ENCODE results near the gene TMEM171.

TMEM171 gene

GRCh38 chr5:73154208-73155006 is 34.0 kb downstream of the TMEM171 start:
- H3K4me3 ChIP-seq (replicated peaks; ENCODE audit: low read depth, low read length) = no peak overlapping the region
- no peak for DNase-seq (ENCODE audit: low read depth)
- TF ChIP-seq CTCF (IDR thresholded peaks at IDR 0.05; ENCODE audit: low read length, missing control alignments) = no peak

GRCh38 chr5:73155271-73156222 is 35.2 kb downstream of the TMEM171 start:
- no peak overlapping the region for H3K4me3 ChIP-seq (replicated peaks; ENCODE audit: low read depth, low read length)
- no peak for TF ChIP-seq CTCF (IDR thresholded peaks at IDR 0.05; ENCODE audit: low read length, missing control alignments)
- no peak for DNase-seq (ENCODE audit: low read depth)

- TF ChIP-seq CTCF (IDR thresholded peaks at IDR 0.05; ENCODE audit: low read length, missing control alignments) = no peak
- no peak for DNase-seq (ENCODE audit: low read depth)
- H3K4me3 ChIP-seq (replicated peaks; ENCODE audit: low read depth, low read length) = no peak overlapping the region
Observed at GRCh38 chr5:73157414-73158303, 37.3 kb downstream of the TMEM171 start.

- H3K4me3 ChIP-seq (replicated peaks; ENCODE audit: low read depth, low read length) = no peak overlapping the region
- no peak for TF ChIP-seq CTCF (IDR thresholded peaks at IDR 0.05; ENCODE audit: low read length, missing control alignments)
- no peak for DNase-seq (ENCODE audit: low read depth)
Observed at GRCh38 chr5:73158313-73158712, 37.9 kb downstream of the TMEM171 start.

GRCh38 chr5:73160239-73160671 is 39.9 kb downstream of the TMEM171 start:
- no peak overlapping the region for H3K4me3 ChIP-seq (replicated peaks; ENCODE audit: low read depth, low read length)
- no peak for TF ChIP-seq CTCF (IDR thresholded peaks at IDR 0.05; ENCODE audit: low read length, missing control alignments)
- no peak for DNase-seq (ENCODE audit: low read depth)

- TF ChIP-seq CTCF (IDR thresholded peaks at IDR 0.05; ENCODE audit: low read length, missing control alignments) = peak; percentile 93
- DNase-seq (ENCODE audit: low read depth) = peak; percentile 58
- H3K4me3 ChIP-seq (replicated peaks; ENCODE audit: low read depth, low read length) = no peak overlapping the region
Observed at GRCh38 chr5:73170522-73170921, 50.1 kb downstream of the TMEM171 start.

Measured in fibroblast of pulmonary artery (primary cell).